Measurements from ENCODE around the gene CIAO3.
"Not testable (repeated sequence)": the region's sequence is repeated elsewhere in the genome, so short reads cannot be mapped to it uniquely, and the experiment has no call there.

Gene CIAO3

DNA sequence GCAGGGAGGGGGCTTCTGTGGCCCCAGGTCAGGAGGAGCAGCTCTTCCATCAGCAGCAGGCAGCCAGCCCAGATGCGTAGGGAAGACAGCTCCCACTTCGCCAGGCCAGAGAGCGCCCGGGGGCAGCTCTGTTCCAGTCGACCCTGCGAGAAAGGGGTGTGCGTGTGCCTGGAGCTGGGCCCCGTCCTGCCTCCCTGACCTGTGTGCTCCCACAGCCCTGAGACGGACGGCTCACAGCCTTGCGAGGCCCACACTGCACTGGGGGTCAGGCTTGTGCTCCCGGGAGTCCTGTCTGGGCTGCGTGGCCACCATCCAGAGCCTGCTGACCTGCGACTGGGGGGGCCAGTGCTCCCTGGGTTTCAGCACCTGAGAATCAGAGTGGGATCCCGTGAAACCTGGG is 19.3 kb upstream of the CIAO3 start:
- TF ChIP-seq, protein P1, sequence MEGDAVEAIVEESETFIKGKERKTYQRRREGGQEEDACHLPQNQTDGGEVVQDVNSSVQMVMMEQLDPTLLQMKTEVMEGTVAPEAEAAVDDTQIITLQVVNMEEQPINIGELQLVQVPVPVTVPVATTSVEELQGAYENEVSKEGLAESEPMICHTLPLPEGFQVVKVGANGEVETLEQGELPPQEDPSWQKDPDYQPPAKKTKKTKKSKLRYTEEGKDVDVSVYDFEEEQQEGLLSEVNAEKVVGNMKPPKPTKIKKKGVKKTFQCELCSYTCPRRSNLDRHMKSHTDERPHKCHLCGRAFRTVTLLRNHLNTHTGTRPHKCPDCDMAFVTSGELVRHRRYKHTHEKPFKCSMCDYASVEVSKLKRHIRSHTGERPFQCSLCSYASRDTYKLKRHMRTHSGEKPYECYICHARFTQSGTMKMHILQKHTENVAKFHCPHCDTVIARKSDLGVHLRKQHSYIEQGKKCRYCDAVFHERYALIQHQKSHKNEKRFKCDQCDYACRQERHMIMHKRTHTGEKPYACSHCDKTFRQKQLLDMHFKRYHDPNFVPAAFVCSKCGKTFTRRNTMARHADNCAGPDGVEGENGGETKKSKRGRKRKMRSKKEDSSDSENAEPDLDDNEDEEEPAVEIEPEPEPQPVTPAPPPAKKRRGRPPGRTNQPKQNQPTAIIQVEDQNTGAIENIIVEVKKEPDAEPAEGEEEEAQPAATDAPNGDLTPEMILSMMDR (IDR thresholded peaks at IDR 0.05; ENCODE audit: low read depth, low read length) = no peak
- DNase-seq (ENCODE audit: low read depth in 2 of 2) = no peak
- H3K4me3 ChIP-seq (replicated peaks in 1 of 2; ENCODE audit: low read depth in 2 of 2, low read length in 2 of 2) = no peak overlapping the region

DNA sequence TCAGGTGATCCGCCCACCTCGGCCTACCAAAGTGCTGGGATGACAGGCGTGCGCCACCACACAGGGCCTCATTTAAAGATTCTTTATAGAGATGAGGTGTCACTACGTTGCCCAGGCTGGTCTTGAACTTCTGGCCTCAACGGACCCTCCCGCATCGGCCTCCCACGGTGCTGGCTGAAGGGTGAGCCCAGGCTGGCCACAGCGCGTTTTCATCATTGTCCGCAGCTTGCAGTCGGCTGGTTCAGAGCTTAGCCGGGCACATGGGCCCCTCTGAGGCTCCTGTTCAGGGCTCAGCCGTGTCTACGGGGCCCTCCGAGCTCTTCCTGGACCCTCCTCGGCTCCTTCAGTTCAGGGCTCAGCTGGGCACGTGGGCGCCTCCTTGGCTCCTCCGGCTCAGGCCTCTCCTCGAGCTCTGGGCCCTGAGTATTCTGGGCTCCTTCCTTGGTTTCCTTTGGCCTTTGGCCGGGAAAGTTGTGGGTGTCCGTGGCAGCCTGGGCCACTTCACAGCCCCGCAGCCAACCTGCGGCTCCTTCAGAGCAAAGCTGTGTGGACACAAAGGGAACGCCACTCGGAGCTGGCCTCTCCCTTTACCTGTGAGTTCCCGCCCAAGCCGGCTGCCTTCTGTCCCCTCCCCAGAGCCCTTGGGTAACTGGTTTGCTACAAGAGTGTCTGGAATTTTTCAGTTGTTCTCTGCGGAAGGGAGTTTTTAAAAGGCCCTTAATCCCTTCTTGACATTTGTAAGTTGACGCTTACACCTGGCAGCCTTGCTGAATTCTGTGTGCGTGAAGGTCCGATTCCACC is 18.5 kb upstream of the CIAO3 start:
- no peak for DNase-seq (ENCODE audit: low read depth in 2 of 2)
- no peak overlapping the region for H3K4me3 ChIP-seq (replicated peaks in 1 of 2; ENCODE audit: low read depth in 2 of 2, low read length in 2 of 2)
- TF ChIP-seq, protein P1 (IDR thresholded peaks at IDR 0.05; ENCODE audit: low read depth, low read length) = no peak

DNA sequence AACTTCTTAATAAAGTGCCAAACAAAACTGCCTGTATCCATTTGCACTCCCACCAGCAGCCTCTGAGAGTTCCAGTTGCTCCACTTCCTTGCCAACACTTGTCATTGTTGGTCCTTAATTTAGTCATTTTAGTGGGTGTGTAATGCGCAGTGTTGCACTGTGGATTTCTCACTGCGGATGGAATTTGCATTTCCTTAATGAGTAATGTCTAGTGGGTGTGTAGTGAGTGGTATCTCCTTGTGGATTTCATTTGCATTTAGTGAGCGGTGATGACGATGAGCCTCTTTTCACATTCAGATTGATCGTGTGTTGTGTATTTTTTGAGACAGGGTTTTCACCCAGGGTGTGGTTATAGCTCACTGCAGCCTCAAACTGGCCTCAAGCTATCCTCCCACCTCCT is 15.6 kb upstream of the CIAO3 start:
- no peak for DNase-seq (ENCODE audit: low read depth in 2 of 2)
- TF ChIP-seq, protein P1 (IDR thresholded peaks at IDR 0.05; ENCODE audit: low read depth, low read length) = no peak
- H3K4me3 ChIP-seq (replicated peaks in 1 of 2; ENCODE audit: low read depth in 2 of 2, low read length in 2 of 2) = no peak overlapping the region

DNA sequence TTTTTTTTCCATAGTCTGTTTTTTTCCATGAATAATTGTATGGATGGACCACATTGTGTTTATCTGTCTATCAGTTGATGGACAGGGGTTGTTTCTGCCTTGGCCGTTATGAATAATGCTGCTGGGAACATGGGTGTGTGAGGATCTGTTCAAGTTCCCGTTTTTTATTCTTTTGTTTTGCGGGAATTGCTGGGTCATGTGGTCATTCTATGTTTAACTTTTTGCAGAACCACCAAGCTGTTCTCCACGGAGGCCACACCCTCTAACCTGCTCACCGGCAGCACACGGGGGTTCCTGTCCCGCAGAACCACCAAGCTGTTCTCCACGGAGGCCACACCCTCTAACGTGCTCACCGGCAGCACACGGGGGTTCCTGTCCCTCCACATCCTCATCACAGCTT is 13.9 kb upstream of the CIAO3 start:
- TF ChIP-seq, protein P1 (IDR thresholded peaks at IDR 0.05; ENCODE audit: low read depth, low read length) = no peak
- DNase-seq (ENCODE audit: low read depth in 2 of 2) = no peak
- H3K4me3 ChIP-seq (replicated peaks in 1 of 2; ENCODE audit: low read depth in 2 of 2, low read length in 2 of 2) = no peak overlapping the region

DNA sequence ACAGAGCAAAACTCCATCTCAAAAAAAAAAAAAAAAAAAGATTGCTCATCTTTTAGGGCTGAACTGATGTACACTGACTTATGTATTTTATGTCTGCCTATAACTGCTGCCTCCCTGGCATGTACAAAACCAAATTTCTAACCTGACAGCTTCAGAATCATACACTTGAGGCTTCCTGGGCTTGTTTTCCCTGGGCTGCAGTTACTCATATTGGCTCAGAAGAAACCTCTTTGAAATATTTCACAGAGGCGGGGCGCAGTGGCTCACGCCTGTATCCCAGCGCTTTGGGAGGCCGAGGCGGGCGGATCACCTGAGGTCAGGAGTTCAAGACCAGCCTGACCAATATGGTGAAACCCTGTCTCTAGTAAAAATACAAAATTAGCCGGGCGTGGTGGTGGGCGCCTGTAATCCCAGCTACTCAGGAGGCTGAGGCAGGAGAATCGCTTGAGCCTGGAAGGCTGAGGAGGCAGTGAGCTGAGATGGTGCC is 13.4 kb upstream of the CIAO3 start:
- H3K4me3 ChIP-seq (replicated peaks in 1 of 2; ENCODE audit: low read depth in 2 of 2, low read length in 2 of 2); DNase-seq (ENCODE audit: low read depth in 2 of 2): not testable (repeated sequence)

DNA sequence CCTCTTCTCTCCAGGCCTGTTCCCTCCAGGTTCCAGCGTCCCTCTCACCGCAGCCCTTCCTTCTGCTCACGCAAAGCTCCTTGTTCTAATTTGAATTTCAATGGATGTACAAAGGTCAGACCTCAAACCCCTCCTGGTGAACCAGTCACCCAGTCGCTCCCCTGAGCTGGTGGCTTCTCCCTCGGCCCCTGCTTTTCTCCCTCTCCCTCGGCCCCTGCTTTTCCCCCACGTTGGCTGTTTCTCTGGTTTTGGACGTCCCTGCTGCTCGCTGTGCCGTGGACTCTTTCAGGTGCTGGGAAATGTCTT is 11.2 kb upstream of the CIAO3 start:
- H3K4me3 ChIP-seq (replicated peaks in 1 of 2; ENCODE audit: low read depth in 2 of 2, low read length in 2 of 2) = no peak overlapping the region
- TF ChIP-seq, protein P1 (IDR thresholded peaks at IDR 0.05; ENCODE audit: low read depth, low read length) = no peak
- DNase-seq (ENCODE audit: low read depth in 2 of 2) = no peak

DNA sequence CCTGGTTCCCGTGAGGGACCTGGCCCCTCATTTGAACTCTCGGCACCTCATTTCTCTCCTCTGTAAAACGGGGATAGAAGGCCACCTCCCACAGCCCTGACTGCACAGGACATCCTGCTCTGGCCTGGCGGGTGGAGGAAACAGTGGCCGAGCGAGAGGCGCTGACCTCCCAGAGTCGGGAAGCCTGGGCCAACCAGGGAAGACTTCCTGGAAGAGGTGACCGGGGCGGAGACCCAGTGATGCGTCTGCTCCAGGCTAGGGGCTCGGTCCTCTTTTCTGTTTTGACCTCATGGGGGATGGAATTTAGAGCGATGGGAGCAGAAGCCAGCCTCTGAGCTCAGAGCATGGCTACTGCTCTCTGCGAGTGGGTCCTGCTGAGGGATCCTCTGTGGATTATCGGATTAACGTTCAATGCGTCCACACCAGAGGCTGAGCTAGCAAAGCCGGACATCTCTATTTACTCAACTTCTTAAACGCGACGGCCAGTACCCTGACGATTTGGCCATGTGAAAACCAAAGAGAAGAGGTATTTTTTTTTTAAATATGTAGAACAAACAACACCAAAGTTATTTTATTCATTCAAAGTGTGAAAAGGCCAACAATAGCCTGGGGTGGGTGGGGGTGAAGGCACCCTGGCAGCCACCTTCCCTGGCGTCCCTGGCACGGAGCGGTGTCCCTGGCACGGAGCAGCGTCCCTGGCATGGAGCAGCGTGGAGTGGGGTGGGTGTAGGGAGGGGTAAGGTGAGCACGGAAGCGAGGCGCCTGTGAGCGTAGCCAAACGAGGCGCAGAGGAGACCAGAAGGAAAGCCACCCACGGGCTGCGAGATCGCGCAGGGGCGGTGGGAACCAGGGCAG is 10.6 kb upstream of the CIAO3 start:
- no peak overlapping the region for H3K4me3 ChIP-seq (replicated peaks in 1 of 2; ENCODE audit: low read depth in 2 of 2, low read length in 2 of 2)
- no peak for DNase-seq (ENCODE audit: low read depth in 2 of 2)
- TF ChIP-seq, protein P1 (IDR thresholded peaks at IDR 0.05; ENCODE audit: low read depth, low read length) = no peak
